GM19238 (cell line): Measurements from ENCODE around the gene PLXDC2.

Source experiments
- DNase-seq: peaks from one replicate; pipeline ENCODE4 v3.0.0; 2011; ENCODE audit warnings: low spot score; ENCODE audit not compliant: insufficient read length

The PLXDC2 gene

DNA sequence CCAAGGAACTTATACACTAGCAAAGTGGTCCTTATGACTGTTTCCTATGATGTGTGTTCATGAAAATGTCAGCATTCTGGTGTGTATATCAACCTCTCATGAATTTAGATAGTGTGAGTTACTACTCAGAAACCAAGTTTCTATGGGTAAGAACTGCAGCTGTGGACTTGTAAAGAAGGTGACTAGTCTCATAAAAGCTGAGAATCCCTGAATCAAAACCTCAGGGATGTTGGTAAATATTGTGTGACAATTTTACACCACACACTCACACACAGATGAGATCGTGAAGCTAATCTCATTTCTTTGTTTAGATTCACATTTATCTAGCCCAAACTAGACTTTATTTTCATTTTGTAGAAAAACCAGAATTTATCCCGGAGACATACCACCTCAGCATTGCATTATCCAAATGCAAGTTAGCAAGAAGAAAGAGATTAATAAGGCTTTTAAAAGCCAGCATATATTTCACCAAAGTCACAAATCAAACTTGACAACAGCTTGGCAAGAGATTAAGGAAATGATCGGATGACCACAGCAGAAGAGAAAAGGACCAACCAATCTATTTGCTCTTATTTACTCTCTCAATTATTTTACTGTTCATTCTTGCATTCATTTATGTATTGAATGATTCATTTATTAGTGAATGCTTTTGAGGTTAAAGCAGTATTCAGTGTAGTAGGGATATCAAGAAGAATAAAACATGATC is 92.9 kb downstream of the PLXDC2 start:
- no peak for DNase-seq

DNA sequence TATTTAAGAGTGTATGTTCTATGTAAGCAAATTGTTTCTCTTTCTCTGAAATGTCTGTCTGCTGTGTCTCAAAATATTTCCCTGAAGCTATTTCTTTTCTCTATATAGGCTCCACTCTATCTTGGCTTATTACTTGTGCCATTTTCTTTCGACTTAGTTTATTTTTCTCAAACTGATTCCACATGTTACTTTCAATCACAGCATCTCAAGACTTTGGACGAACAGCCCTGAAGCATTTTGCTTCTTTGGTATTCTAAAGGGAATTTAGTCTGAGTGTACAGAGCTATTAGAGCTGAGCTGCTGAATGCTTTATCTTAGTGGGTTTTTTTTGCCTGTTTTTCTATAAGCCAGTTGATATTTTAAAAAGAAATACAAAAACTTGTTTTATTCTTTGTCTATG is 95.7 kb downstream of the PLXDC2 start:
- DNase-seq: no peak

GRCh38 chr10:19913987-19914386 is 97.8 kb downstream of the PLXDC2 start:
- DNase-seq: no peak

GRCh38 chr10:19915125-19915524 is 98.9 kb downstream of the PLXDC2 start:
- no peak for DNase-seq

- no peak for DNase-seq
Observed at GRCh38 chr10:19915816-19916215, 99.6 kb downstream of the PLXDC2 start.

GRCh38 chr10:19917751-19918478 is 101.7 kb downstream of the PLXDC2 start:
- no peak for DNase-seq

GRCh38 chr10:19918794-19919193 is 102.6 kb downstream of the PLXDC2 start:
- DNase-seq: no peak

- DNase-seq: no peak
Observed at GRCh38 chr10:19919671-19920070, 103.4 kb downstream of the PLXDC2 start.

GRCh38 chr10:19920075-19920726 is 104.0 kb downstream of the PLXDC2 start:
- DNase-seq: no peak

- DNase-seq: no peak
Observed at GRCh38 chr10:19921300-19922140, 105.3 kb downstream of the PLXDC2 start.

- no peak for DNase-seq
Observed at GRCh38 chr10:19922236-19922963, 106.2 kb downstream of the PLXDC2 start.

DNA sequence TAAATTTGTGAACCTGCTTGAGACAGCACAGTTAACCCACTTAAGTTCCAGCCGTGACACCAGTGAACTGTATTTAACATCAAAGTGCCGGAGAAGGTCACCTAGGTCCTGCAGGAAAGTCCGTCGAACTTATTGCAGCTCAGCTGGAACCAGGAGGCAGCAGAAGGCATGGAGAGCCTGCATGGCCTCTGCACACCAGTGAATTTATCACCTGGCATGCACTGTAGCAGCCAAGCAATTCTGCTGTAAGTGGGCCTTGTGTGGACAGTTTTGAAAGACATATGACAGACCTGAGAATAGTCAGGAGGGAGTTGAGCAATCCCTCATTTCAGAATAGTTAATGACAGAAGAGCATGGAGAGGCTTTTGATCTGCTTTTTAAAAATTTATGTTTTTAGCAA is 108.8 kb downstream of the PLXDC2 start:
- DNase-seq: no peak

GRCh38 chr10:19928936-19929335 is 112.7 kb downstream of the PLXDC2 start:
- no peak for DNase-seq

- DNase-seq: no peak
Observed at GRCh38 chr10:19929506-19930140, 113.4 kb downstream of the PLXDC2 start.

- no peak for DNase-seq
Observed at GRCh38 chr10:19930936-19931893, 115.0 kb downstream of the PLXDC2 start.

DNA sequence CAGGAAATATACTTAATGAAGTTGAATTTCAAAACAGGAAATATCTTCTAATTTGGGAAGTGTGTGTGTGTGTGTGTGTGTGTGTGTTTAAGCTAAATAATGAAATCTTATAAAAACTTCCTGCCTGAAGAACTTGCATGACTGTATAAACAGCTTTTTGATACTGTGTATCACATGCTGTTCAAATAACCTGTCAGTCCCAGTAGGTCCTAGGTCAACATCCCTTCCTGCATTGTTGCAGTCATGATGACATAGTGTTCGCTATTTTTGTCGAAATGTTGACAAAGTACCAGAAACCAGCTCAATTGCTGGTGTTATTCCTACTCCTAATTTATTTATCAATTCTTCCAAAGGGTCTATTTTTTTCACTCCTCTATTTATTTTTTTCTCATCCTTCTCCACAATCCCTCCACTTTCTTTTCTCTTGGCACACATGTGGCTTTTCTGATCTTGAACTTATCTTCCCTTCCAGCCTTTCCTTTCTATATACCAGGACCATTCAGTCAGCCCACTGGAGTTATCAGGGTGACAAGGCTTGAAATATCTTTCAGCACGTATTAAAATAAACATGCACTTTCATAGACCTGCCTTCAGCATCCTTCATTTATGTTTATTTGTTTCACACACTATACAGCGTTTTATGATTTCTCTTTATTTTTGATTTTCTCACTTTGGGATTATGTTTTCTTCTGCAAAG is 115.8 kb downstream of the PLXDC2 start:
- no peak for DNase-seq

GRCh38 chr10:19932806-19933371 is 116.7 kb downstream of the PLXDC2 start:
- no peak for DNase-seq

DNA sequence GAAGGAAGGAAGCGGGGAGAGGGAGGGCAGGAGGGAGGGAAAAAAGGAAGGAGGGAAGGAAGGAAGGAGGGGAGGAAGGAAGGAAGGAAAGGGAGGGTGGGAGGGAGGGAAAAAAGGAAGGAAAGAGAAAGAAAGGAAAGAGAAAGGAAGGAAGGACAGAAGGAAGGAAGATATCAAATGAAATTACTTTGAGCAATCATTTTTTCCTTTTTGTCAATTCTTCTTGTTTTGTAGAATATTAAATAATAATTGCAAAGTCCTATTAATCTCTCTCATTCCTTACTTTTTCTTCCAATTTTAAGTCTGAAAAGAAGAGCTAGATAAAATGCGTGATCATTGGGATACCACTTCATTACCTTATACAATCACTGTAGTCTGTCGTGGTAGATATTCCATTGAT is 117.5 kb downstream of the PLXDC2 start:
- no peak for DNase-seq
